PC-3 (cell line): ENCODE measurements around the gene IGFL2.

Experiments used
- CTCF ChIP-seq: fragments of 300-600 bp; sonication (generic); conservative IDR thresholded peaks from 2 replicates; pipeline ENCODE4 v1.5.1; 2017; ENCODE audit warnings: antibody characterized with exemption, low read depth, mild to moderate bottlenecking, low read length
- EZH2 ChIP-seq: fragments of 300-600 bp; sonication (generic); IDR thresholded peaks from one replicate; pipeline ENCODE4 v1.6.1; 2017; ENCODE audit warnings: antibody characterized with exemption, mild to moderate bottlenecking, low read length; ENCODE audit not compliant: unreplicated experiment
- EZH2phosphoT487 ChIP-seq: fragments of 300-600 bp; sonication (generic); IDR thresholded peaks from 2 replicates; pipeline ENCODE4 v1.6.1; 2018; ENCODE audit warnings: mild to moderate bottlenecking, antibody characterized with exemption, low read length, borderline replicate concordance

GRCh38 chr19:46144756-46145155, 3.3 kb upstream of the IGFL2 start:
- TF ChIP-seq CTCF, result no peak
- TF ChIP-seq EZH2, result no peak
- TF ChIP-seq EZH2phosphoT487, result no peak
